ENCODE results near the gene EARS2. TPM values are rescaled to one million over a fixed set of nuclear protein-coding genes. Genes with fewer than 3 reads are reported as not detected.

EARS2 gene
- total and polyA plus RNA-seq, 3 donors from 2014 or later, result 32.3 to 76.7 (median 55.9) TPM

DNA sequence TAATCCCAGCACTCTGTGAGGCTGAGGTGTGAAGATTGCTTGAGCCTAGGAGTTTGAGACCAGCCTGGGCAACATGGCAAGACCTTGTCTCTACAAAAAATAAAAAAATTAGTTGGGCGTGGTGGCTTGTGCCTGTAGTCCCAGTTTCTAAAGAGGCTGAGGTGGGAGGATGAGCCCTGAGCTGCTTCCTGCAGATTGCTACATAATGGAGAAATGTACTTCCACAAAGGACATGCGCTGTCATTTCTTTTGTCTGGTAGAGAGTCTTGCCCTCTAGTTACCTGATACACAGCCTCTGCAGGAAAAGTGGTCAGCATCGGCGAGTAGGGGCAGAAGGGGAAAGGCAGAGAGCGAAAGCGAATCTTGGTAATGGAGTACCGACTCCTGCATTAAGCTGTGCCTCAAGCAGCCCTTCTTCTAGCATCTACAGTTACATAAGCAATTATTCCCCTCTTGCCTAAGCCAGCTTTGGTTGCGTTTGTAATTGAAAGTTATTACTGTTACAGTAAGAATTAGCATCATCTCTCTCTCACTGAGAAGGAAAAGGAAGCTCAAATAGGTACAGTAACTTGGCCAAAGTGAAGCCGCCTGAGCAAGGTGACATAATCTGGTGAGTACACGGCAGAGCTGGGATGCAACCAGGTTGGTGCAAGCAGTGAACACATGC lies 28.4 kb downstream of the EARS2 start:
- intact Hi-C loops (cut with DNase I; ENCODE audit: low total_unique reads), result no loop called here
- H3K27me3 ChIP-seq, result no peaks in the 10 kb centered on the region
- DNase-seq, result no peak
- H3K4me1 ChIP-seq, result no peaks in the 10 kb centered on the region
- H3K36me3 ChIP-seq (ENCODE audit: low read depth, missing control alignments), result no peaks in the 10 kb centered on the region
- TF ChIP-seq, protein P1, sequence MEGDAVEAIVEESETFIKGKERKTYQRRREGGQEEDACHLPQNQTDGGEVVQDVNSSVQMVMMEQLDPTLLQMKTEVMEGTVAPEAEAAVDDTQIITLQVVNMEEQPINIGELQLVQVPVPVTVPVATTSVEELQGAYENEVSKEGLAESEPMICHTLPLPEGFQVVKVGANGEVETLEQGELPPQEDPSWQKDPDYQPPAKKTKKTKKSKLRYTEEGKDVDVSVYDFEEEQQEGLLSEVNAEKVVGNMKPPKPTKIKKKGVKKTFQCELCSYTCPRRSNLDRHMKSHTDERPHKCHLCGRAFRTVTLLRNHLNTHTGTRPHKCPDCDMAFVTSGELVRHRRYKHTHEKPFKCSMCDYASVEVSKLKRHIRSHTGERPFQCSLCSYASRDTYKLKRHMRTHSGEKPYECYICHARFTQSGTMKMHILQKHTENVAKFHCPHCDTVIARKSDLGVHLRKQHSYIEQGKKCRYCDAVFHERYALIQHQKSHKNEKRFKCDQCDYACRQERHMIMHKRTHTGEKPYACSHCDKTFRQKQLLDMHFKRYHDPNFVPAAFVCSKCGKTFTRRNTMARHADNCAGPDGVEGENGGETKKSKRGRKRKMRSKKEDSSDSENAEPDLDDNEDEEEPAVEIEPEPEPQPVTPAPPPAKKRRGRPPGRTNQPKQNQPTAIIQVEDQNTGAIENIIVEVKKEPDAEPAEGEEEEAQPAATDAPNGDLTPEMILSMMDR (IDR thresholded peaks at IDR 0.05), result no peak
- no peak for TF ChIP-seq POLR2A (IDR thresholded peaks at IDR 0.05)
- no peak overlapping the region for H3K27ac ChIP-seq
- H3K4me3 ChIP-seq, result no peak overlapping the region
- 95% methylated on average over 10 of the region's 10 CpGs for WGBS, 2 donors
- no peaks in the 10 kb centered on the region for H3K9me3 ChIP-seq

DNA sequence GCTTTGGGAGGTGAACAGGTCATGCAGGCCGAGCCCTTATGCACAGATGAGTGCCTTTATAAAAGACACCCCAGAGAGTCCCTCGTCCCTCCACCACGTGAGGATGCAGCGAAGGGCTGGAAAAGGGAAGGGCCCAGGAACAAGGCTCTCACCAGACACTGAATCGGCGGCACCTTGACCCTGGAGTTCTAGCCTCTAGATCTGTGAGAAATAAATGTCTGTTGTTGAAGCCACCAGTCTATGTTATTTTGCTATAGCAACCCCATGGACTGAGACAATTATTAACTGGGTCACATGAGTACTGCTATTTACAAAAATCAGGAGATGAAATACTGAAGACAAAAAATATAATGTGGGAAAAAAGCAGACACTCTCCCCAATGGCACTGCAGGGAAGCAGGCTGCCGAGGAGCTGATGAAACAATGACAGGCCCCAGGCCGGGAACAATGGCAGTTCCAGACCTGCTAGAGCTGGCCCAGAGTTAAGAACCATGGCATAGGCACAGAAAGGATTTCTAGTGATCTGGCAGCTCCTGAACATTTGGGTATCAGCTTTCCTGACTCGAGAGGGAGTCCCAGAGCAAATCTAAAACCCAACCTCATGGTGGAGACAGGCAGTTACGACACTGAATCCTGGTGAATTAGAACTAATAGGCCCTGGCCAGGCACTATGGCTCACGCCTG lies 29.0 kb downstream of the EARS2 start:
- TF ChIP-seq, protein P1 (IDR thresholded peaks at IDR 0.05), result no peak
- no peak for TF ChIP-seq POLR2A (IDR thresholded peaks at IDR 0.05)
- Histone ChIP-seq H3K27me3 (no peaks in the 10 kb centered on the region), H3K4me3 (no peak overlapping the region), H3K9me3 (no peaks in the 10 kb centered on the region), H3K36me3 (ENCODE audit: low read depth, missing control alignments) (no peaks in the 10 kb centered on the region), H3K27ac (no peak overlapping the region), H3K4me1 (no peaks in the 10 kb centered on the region)
- no peak for DNase-seq
- intact Hi-C loops (cut with DNase I; ENCODE audit: low total_unique reads), result no loop called here
- WGBS, 2 donors, result 92 to 94% methylated on average over 11 of the region's 11 CpGs

DNA sequence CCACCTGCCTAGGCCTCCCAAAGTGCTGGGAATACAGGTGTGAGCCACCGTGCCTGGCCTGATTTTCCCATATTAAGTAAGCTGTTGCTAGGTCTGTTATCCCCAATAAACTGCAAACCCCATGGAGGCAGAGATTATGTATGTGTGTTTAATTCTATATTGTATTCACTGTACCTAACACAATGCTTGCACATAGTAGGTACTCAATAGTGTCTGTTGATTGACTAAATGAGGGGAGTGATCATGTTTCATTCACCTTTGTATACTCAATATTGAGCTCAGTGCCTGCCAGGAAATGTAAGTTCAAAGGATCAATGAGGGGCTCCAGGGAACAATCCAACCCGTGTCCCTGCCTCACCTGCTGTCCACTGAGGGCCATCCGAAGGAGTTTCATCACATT lies 32.3 kb downstream of the EARS2 start:
- WGBS, 2 donors, result 90 to 100% methylated on average over 3 of the region's 3 CpGs
- H3K9me3 ChIP-seq, result no peaks in the 10 kb centered on the region
- TF ChIP-seq, protein P1 (IDR thresholded peaks at IDR 0.05), result no peak
- TF ChIP-seq POLR2A (IDR thresholded peaks at IDR 0.05), result no peak
- H3K27me3 ChIP-seq, result no peaks in the 10 kb centered on the region
- H3K4me1 ChIP-seq, result no peaks in the 10 kb centered on the region
- intact Hi-C loops (cut with DNase I; ENCODE audit: low total_unique reads), result no loop called here
- no peak overlapping the region for H3K4me3 ChIP-seq
- no peak overlapping the region for H3K27ac ChIP-seq
- DNase-seq, result no peak
- no peaks in the 10 kb centered on the region for H3K36me3 ChIP-seq (ENCODE audit: low read depth, missing control alignments)

DNA sequence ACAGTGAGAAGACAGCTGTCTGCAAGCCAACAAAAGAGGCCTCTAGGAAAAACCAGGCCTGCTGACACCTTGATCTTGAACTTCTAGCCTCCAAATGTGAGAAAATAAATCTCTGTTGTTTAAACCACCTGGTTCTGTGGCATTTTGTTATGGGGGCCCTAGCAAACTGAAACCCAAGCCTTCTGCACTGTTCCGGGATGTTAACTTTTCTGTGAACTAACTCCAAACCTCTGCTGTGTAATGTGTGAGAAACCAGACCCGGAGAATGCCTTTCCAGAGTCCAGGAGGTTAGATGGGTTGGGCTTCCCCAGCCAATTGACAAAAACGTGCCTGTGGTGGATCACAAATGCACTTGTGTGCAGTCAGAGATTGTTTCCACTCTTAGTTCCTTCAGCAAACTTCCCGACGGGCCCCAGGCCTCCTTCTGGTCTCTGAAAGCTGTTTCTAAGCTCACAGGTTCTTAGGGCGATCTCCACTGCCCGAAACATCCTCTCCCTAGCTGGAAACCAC lies 33.2 kb downstream of the EARS2 start:
- intact Hi-C loops (cut with DNase I; ENCODE audit: low total_unique reads), result no loop called here
- H3K36me3 ChIP-seq (ENCODE audit: low read depth, missing control alignments), result no peaks in the 10 kb centered on the region
- 65 to 88% methylated on average over 7 of the region's 7 CpGs for WGBS, 2 donors

More for the DNA sequence above, 33.2 kb downstream of the EARS2 start:
- Histone ChIP-seq H3K27me3 (no peaks in the 10 kb centered on the region), H3K4me3 (no peak overlapping the region), H3K9me3 (no peaks in the 10 kb centered on the region), H3K27ac (no peak overlapping the region), H3K4me1 (no peaks in the 10 kb centered on the region)
- DNase-seq, result no peak
- TF ChIP-seq, protein P1 (IDR thresholded peaks at IDR 0.05), result no peak
- TF ChIP-seq POLR2A (IDR thresholded peaks at IDR 0.05), result no peak
